Measurements from ENCODE around the gene ANKRD30B. TPM values are rescaled to one million over a fixed set of nuclear protein-coding genes. Genes with fewer than 3 reads are reported as not detected.
"Not testable (repeated sequence)": the region's sequence is repeated elsewhere in the genome, so short reads cannot be mapped to it uniquely, and the experiment has no call there.

Gene ANKRD30B, protein sequence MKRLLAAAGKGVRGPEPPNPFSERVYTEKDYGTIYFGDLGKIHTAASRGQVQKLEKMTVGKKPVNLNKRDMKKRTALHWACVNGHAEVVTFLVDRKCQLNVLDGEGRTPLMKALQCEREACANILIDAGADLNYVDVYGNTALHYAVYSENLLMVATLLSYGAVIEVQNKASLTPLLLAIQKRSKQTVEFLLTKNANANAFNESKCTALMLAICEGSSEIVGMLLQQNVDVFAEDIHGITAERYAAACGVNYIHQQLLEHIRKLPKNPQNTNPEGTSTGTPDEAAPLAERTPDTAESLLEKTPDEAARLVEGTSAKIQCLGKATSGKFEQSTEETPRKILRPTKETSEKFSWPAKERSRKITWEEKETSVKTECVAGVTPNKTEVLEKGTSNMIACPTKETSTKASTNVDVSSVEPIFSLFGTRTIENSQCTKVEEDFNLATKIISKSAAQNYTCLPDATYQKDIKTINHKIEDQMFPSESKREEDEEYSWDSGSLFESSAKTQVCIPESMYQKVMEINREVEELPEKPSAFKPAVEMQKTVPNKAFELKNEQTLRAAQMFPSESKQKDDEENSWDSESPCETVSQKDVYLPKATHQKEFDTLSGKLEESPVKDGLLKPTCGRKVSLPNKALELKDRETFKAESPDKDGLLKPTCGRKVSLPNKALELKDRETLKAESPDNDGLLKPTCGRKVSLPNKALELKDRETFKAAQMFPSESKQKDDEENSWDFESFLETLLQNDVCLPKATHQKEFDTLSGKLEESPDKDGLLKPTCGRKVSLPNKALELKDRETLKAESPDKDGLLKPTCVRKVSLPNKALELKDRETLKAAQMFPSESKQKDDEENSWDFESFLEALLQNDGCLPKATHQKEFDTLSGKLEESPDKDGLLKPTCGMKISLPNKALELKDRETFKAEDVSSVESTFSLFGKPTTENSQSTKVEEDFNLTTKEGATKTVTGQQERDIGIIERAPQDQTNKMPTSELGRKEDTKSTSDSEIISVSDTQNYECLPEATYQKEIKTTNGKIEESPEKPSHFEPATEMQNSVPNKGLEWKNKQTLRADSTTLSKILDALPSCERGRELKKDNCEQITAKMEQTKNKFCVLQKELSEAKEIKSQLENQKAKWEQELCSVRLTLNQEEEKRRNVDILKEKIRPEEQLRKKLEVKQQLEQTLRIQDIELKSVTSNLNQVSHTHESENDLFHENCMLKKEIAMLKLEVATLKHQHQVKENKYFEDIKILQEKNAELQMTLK (N-terminal part only)
- not detected for total RNA-seq
- long read RNA-seq, result 0 reads

DNA sequence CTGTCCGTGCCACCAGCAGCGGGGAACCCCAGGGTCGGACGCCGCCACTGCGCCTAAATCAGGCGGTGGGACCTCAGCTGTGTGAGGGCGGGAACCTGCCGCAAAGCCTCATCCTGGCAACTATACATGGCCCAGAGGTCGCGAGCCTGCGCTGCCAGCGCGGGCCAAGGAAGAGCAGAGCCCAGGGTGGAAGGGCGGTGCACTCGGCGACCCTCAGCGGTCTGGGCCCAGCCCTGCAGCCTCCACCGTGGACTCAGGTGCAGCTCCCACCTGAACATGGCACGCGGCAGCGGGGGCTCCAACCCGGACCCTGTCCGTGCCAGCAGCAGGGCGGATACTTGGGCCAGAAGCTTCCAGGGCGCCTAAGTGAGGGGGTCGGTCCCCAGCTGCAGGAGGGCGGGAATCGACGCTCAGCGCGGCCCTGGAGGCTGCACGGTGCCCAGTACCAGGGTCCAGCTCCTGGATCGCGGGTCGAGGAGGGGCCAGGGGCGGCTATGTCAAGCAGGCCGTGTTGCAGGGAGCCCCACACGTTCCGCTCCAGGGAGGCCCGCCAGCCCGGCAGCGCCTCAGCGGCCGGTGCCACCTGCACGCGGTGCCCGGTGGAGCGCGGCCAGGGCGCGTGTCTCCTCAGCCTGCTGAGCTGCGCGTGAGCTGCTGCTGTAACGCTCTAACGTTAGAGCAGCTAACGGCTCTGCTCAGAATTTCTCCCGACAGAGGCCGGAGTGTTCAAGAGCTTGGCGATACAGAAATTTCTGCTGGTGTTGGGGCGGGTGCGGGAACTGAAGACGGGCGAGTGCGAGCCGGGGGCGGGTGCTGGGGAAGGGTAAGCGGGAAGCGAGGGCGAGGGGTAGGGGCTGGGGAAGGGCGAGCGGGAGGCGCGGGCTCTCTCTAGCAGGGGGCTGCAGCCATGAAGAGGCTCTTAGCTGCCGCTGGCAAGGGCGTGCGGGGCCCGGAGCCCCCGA is at the start of gene ANKRD30B:
TSS of gene ANKRD30B (plus strand) at position 660 of the 962 bp plus-strand sequence. CDS start at position 908, 248 bp downstream.
- no peak for DNase-seq
- intact Hi-C loops (cut with DNase I), result no loop called here
- no peak for ATAC-seq (ENCODE audit: poor library complexity)

GRCh38 chr18:14701286-14702040 is 46.5 kb upstream of the ANKRD30B start:
- intact Hi-C loops (cut with DNase I); ATAC-seq (ENCODE audit: poor library complexity): not testable (repeated sequence)

DNA sequence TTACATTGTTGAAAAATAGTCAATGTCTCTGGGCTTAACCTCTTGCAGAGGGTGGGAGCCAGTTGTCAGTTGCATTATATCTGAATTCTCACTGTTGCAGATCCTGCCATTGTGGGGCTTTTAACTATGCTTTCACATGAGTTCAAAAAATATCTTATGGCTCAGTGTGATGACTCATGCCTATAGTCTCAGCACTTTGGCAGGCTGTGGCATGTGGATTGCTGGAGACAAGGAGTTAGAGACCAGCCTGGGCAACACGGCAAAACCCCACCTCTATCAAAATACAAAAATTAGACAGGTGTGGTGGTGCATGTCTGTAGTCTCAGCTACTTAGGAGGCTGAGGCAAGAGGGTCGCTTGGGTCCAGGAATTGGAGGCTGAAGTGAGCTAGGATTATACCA is 38.2 kb upstream of the ANKRD30B start:
- ATAC-seq (ENCODE audit: poor library complexity); DNase-seq; intact Hi-C loops (cut with DNase I): not testable (repeated sequence)

More at GRCh38 chr18:14701286-14702040, 46.5 kb upstream of the ANKRD30B start:
- not testable (repeated sequence) for DNase-seq

DNA sequence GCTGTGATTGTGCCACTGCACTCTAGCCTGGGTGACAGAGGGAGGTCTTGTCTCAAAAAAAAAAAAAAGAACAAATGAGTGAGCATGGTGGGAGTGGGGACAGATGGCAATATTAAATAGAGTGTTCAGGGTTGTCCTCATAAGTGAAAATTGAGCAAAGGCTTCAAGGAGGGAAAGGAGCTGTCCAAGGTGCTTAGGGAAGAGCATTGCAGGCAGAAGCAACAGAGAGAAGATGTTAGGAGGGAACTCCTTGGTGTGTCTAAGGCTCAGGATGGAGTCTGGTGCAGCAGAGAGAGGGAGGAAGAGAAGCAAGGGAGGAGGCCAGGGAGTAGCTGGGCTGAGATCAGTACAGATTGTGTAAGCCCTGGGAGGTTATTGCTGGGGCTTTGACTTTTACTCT is 26.4 kb upstream of the ANKRD30B start:
- DNase-seq; ATAC-seq (ENCODE audit: poor library complexity); intact Hi-C loops (cut with DNase I): not testable (repeated sequence)

DNA sequence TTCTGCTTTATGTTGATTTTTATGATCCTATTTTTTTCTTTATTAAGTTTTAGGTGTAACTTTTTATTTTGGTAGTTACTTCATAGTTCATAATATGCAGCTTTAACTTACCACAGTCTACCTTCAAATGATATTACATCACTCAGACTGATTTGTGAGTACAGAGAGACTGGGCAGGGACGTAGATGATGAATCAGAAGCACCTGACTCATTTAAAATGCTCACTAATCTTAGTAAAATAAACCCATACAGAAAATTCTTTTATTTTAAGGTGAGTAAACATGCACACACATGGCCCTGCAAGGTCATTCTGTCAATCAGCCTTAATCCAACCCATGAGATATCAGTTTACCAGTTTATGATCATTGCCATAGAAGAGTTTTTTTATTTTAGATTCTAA is 8.9 kb upstream of the ANKRD30B start:
- DNase-seq; ATAC-seq (ENCODE audit: poor library complexity); intact Hi-C loops (cut with DNase I): not testable (repeated sequence)

GRCh38 chr18:14746897-14747296 is 1.1 kb upstream of the ANKRD30B start:
- ATAC-seq (ENCODE audit: poor library complexity), result no peak
- intact Hi-C loops (cut with DNase I), result no loop called here
- DNase-seq, result no peak

DNA sequence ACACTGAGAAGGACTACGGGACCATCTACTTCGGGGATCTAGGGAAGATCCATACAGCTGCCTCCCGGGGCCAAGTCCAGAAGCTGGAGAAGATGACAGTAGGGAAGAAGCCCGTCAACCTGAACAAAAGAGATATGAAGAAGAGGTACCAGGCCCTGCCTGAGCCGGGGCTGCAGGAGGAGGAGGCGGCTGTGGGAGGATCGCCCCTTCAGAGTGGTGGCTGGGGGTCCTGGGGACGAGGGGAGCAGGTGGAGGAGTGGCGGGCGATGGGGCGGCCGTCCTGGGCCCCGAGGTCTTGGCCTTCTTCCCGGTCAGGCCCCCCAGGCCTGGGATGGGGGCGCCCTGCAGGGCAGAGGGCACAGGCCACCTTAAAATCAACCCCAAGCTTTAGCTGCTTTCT is 524 bp downstream of the ANKRD30B start:
- ATAC-seq (ENCODE audit: poor library complexity), result no peak
- no peak for DNase-seq
- intact Hi-C loops (cut with DNase I), result no loop called here

DNA sequence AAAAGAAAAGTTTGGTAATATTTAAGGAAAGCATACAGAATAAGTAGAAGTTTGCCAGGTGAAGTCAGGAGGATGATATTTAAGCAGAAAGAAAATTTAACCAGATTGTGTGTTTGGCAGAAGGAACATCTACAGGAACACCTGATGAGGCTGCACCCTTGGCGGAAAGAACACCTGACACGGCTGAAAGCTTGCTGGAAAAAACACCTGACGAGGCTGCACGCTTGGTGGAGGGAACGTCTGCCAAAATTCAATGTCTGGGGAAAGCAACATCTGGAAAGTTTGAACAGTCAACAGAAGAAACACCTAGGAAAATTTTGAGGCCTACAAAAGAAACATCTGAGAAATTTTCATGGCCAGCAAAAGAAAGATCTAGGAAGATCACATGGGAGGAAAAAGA is 15.6 kb downstream of the ANKRD30B start:
- intact Hi-C loops (cut with DNase I); ATAC-seq (ENCODE audit: poor library complexity); DNase-seq: not testable (repeated sequence)

DNA sequence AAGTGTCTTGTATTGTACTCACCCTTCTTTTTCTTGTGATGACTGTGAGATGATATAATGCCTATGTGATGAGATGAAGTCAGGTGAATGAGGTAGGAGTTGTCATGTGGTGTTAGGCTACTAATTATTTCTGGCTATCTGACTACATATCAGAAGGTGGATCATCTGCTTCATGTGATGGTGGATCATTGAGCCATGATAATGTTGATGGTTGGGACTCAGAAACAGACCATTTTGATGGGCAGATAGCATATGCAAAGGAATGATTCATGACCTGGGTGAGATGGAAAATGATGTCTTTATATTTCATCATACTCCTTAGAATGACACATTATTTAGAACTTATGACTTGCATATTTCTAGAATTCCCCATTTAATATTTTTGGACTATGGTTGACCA is 19.5 kb downstream of the ANKRD30B start:
- DNase-seq (no peak), ATAC-seq (ENCODE audit: poor library complexity) (no peak)
- intact Hi-C loops (cut with DNase I), result no loop called here

DNA sequence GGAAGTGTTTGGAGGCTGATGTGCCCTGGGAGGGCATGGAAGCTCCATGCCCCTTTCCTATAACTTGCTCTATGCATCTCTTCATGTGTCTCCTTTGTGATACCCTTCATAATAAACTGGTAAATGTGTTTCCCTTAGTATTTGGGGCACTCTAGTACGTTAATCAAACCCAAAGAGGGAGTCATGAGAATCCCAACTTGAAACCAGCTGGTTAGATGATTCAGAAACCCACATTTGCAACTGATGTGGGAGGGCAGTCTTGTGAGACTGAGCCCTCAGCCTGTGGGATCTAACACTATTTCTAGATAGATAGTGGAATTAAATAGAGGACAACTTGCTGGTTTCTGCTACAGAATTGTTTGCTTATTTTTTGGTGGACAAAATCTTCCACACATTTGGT is 20.3 kb downstream of the ANKRD30B start:
- ATAC-seq (ENCODE audit: poor library complexity) (no peak), DNase-seq (no peak)
- intact Hi-C loops (cut with DNase I), result no loop called here

- no peak for ATAC-seq (ENCODE audit: poor library complexity)
- intact Hi-C loops (cut with DNase I), result no loop called here
- no peak for DNase-seq
Observed at GRCh38 chr18:14769381-14769780, 21.4 kb downstream of the ANKRD30B start.

- intact Hi-C loops (cut with DNase I), result no loop called here
- DNase-seq (no peak), ATAC-seq (ENCODE audit: poor library complexity) (no peak)
Observed at GRCh38 chr18:14776801-14777200, 28.8 kb downstream of the ANKRD30B start.

DNA sequence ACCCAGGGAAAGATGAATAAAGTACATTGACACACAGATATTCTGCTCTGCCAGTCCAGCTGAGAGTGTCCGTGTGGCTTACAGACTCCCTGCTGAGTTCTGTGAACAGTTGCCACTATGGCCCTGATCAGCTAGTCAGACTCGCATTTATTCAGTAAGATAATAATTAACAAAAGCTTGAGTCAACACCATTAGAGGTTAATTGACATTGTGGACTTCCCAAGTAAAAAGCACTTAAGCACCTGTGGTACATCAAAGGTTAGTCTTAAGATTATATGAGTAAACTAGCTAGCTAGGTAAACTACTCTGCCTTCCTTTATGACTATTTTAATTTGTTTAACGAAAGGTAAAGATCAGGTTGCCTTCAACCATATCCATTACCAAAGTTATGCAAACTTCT is 33.7 kb downstream of the ANKRD30B start:
- intact Hi-C loops (cut with DNase I), result no loop called here
- no peak for DNase-seq

DNA sequence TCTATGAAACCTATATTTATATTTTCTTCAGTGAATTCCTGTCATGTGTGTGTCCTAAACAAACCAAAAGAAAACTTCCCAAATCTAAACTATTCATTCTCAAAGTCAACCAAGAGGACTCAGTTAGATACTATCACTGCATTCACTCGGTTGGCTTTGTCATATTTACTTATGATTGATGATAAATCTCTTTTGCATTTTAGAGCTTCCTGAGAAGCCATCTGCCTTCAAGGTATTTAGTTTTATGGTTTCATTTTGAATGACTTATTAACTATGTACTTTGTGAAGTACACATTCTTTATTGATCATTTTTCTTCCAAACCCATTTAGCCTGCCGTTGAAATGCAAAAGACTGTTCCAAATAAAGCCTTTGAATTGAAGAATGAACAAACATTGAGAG is 36.2 kb downstream of the ANKRD30B start:
- intact Hi-C loops (cut with DNase I), result no loop called here
- no peak for ATAC-seq (ENCODE audit: poor library complexity)
- DNase-seq, result no peak

More for the DNA sequence above, 33.7 kb downstream of the ANKRD30B start:
- no peak for ATAC-seq (ENCODE audit: poor library complexity)

GRCh38 chr18:14796876-14797275 is 48.9 kb downstream of the ANKRD30B start:
- ATAC-seq (ENCODE audit: poor library complexity); intact Hi-C loops (cut with DNase I); DNase-seq: not testable (repeated sequence)

DNA sequence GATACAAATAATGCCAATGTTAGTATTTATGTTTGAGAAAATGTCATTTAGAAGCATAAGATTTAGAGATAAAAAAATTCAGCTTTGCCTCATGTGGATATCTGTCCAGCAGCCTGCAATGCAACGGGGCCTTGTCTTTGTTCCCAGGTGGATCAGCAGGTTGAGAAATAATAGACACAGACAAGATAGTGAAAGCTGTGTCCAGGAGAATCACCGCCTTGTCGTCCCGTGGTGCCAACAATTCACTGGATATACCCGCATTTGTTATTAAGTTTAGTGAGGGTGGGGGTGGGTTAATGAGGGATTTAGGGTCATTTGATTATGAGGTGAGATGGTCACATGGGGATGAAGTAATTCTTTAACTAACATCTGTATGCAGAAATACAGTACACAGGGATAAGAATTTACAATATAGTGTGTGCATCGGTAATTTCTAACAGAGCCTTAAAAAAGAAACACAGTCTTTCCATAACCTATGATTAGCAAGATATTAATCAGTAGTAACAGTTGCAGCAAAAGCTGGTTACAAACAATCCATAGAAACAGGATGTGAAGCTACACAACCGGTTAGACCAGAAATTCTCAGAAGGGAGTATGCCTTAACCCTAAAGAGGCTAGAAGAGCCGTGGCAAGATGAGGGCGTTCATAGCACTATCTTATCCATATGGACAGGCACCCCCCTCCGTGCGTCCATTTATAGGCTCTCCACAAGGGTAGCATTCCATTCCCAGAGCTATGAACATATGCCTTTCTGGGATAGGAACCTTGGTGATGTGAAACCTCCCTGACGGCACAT is 50.2 kb downstream of the ANKRD30B start:
- DNase-seq; ATAC-seq (ENCODE audit: poor library complexity); intact Hi-C loops (cut with DNase I): not testable (repeated sequence)

Measured in Right ventricle myocardium superior (tissue), 1 donor.